ENCODE data around the gene PHYHIPL.

GRCh38 chr10:59227136-59227673, 50.8 kb downstream of the PHYHIPL start:
- TF ChIP-seq POLR2AphosphoS5 (IDR thresholded peaks at IDR 0.05; ENCODE audit: low read depth, low read length) (no peak), POLR2A (IDR thresholded peaks at IDR 0.05; ENCODE audit: low read depth, low read length) (no peak), TAF1 (IDR thresholded peaks at IDR 0.05; ENCODE audit: low read depth, low read length) (no peak), PAX5 (IDR thresholded peaks at IDR 0.05; ENCODE audit: insufficient read depth, low read length, severe bottlenecking) (no peak)
